ENCODE measurements around the gene P2RX1. TPM values are rescaled to one million over a fixed set of nuclear protein-coding genes. Genes with fewer than 3 reads are reported as not detected.

The P2RX1 gene
- total RNA-seq, 4 donors from 2014 or later, result 0.82 to 11.2 (median 7.0) TPM

DNA sequence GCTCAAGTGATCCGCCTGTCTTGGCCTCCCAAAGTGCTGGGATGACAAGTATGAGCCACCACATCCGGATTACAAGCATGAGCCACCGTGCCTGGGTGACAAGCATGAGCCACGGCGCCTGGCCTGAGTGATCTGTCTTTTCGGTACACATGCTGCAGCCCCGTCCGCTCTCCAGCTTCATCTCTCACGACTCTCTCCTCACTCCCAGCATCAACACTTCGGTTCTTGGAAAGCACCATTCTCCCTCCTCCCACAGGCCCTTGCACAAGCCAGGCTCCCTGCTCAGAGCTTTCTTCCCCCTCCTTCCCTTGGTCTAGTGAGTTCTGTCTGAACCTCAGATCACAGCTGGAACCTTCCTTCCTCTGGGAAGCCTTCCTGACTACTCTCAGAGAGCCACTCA lies 63.7 kb downstream of the P2RX1 start:
- no peaks in the 10 kb centered on the region for H3K9me3 ChIP-seq
- H3K4me3 ChIP-seq, result no peak overlapping the region
- intact Hi-C loops (cut with DNase I; ENCODE audit: low total_unique reads) (no loop called here), in situ Hi-C loops (cut with MboI; ENCODE audit: low pct_ligation_motif_present in 1 of 4, low pct_unique_long_range_greater_than_20kb in 1 of 4, low sequenced_read_pairs in 3 of 4) (no loop called here)
- no peaks in the 10 kb centered on the region for H3K36me3 ChIP-seq
- H3K27me3 ChIP-seq, result no peaks in the 10 kb centered on the region
- DNase-seq, result no peak
- WGBS, 2 donors (ENCODE audit: low coverage in 1 of 2), result 84% methylated on average over 10 of the region's 10 CpGs; no CpG with 5 or more reads in 1 of the 2 donors
- no peak overlapping the region for H3K27ac ChIP-seq
- TF ChIP-seq EP300 (IDR thresholded peaks at IDR 0.05; ENCODE audit: low read depth) (no peak), POLR2AphosphoS5 (IDR thresholded peaks at IDR 0.05) (no peak), POLR2A (IDR thresholded peaks at IDR 0.05) (no peak)
- TF ChIP-seq, protein P1, sequence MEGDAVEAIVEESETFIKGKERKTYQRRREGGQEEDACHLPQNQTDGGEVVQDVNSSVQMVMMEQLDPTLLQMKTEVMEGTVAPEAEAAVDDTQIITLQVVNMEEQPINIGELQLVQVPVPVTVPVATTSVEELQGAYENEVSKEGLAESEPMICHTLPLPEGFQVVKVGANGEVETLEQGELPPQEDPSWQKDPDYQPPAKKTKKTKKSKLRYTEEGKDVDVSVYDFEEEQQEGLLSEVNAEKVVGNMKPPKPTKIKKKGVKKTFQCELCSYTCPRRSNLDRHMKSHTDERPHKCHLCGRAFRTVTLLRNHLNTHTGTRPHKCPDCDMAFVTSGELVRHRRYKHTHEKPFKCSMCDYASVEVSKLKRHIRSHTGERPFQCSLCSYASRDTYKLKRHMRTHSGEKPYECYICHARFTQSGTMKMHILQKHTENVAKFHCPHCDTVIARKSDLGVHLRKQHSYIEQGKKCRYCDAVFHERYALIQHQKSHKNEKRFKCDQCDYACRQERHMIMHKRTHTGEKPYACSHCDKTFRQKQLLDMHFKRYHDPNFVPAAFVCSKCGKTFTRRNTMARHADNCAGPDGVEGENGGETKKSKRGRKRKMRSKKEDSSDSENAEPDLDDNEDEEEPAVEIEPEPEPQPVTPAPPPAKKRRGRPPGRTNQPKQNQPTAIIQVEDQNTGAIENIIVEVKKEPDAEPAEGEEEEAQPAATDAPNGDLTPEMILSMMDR (IDR thresholded peaks at IDR 0.05), result no peak
- no peaks in the 10 kb centered on the region for H3K4me1 ChIP-seq

DNA sequence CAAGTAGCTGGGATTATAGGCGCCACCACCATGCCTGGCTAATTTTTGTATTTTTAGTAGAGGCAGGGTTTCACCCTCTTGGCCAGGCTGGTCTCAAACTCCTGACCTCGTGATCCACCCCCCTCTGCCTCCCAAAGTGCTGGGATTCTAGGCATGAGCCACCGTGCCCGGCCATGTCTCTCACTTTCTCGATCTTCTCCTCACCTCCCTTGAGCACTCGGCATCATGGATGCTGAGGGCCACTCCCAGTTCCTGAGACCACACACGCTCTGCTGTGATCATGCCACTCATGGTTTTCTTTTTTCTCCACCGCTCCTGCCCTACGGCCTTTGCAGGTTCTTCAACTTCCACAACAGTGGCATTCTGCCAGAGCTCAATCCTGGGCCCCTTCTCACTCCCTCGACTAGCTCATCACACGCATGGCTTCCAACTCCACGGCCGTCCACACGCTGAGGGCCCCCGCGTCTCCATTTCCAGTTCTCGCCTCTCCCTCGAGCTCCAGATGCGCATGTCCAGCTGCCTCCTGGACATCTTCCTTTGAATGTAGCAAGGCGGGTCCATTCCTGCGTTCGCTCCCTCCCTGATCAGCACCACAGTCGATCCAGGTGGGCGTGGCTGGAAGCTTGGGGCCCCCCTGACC lies 64.7 kb downstream of the P2RX1 start:
- in situ Hi-C loops (cut with MboI; ENCODE audit: low pct_ligation_motif_present in 1 of 4, low pct_unique_long_range_greater_than_20kb in 1 of 4, low sequenced_read_pairs in 3 of 4) (no loop called here), intact Hi-C loops (cut with DNase I; ENCODE audit: low total_unique reads) (no loop called here)
- Histone ChIP-seq H3K36me3 (no peaks in the 10 kb centered on the region), H3K9me3 (no peaks in the 10 kb centered on the region), H3K27ac (no peak overlapping the region), H3K4me1 (peaks cover 0 to 2% (median 0%) of the 10 kb centered on the region in 4 donors), H3K27me3 (no peaks in the 10 kb centered on the region), H3K4me3 (no peak overlapping the region)
- DNase-seq, result no peak
- TF ChIP-seq POLR2AphosphoS5 (IDR thresholded peaks at IDR 0.05), result no peak
- no peak for TF ChIP-seq EP300 (IDR thresholded peaks at IDR 0.05; ENCODE audit: low read depth)
- TF ChIP-seq, protein P1 (IDR thresholded peaks at IDR 0.05), result no peak
- TF ChIP-seq POLR2A (IDR thresholded peaks at IDR 0.05), result no peak
- WGBS, 2 donors (ENCODE audit: low coverage in 1 of 2), result 86 to 94% methylated on average over 8 to 24 of the region's 24 CpGs

GRCh38 chr17:3848229-3848835 lies 67.9 kb downstream of the P2RX1 start:
- Histone ChIP-seq H3K36me3 (no peaks in the 10 kb centered on the region), H3K4me3 (no peak overlapping the region), H3K27me3 (no peaks in the 10 kb centered on the region), H3K4me1 (peaks cover 0 to 24% (median 13%) of the 10 kb centered on the region in 4 donors), H3K27ac (no peak overlapping the region), H3K9me3 (no peaks in the 10 kb centered on the region)
- WGBS, 2 donors (ENCODE audit: low coverage in 1 of 2), result 74 to 85% methylated on average over 3 to 9 of the region's 9 CpGs
- DNase-seq, result no peak
- TF ChIP-seq POLR2A (IDR thresholded peaks at IDR 0.05), result no peak
- TF ChIP-seq EP300 (IDR thresholded peaks at IDR 0.05; ENCODE audit: low read depth), result no peak
- intact Hi-C loops (cut with DNase I; ENCODE audit: low total_unique reads), result no loop called here
- in situ Hi-C loops (cut with MboI; ENCODE audit: low pct_ligation_motif_present in 1 of 4, low pct_unique_long_range_greater_than_20kb in 1 of 4, low sequenced_read_pairs in 3 of 4), result loop anchor here in 2 of 4 donors (25.0 kb wide), 1 partner anchor 111 kb away; no protein-coding TSS in a partner anchor

DNA sequence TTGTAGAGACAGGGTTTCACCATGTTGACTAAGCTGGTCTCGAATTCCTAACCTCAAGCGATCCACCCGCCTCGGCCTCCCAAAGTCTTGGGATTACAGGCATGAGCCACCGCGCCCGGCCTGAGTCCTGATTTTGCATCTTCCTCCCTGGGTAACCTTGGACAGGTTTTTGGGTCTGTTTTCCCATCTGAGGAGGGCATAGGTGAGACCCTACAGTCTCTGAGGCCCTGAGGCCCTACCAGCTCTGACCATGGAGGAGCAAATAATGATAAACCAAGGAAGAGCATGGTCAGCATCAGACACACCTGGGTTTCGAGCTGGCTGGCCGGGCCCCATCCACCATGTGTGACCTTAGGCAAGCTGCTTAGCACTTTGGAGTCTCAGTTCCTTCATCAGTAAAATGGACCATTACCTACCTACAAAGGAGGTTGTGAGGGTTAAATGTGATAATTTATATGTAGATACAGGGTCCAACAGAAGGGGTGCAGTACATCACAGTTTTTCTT lies 69.0 kb downstream of the P2RX1 start:
- no peak overlapping the region for H3K27ac ChIP-seq
- 93% methylated on average over 9 of the region's 9 CpGs; no CpG with 5 or more reads in 1 of the 2 donors for WGBS, 2 donors (ENCODE audit: low coverage in 1 of 2)
- intact Hi-C loops (cut with DNase I; ENCODE audit: low total_unique reads), result no loop called here
- no peaks in the 10 kb centered on the region for H3K9me3 ChIP-seq
- H3K36me3 ChIP-seq, result no peaks in the 10 kb centered on the region
- in situ Hi-C loops (cut with MboI; ENCODE audit: low pct_ligation_motif_present in 1 of 4, low pct_unique_long_range_greater_than_20kb in 1 of 4, low sequenced_read_pairs in 3 of 4), result loop anchor here in 2 of 4 donors (25.0 kb wide), 1 partner anchor 110 kb away; no protein-coding TSS in a partner anchor
- no peak overlapping the region for H3K4me3 ChIP-seq
- TF ChIP-seq POLR2AphosphoS5 (IDR thresholded peaks at IDR 0.05) (no peak), POLR2A (IDR thresholded peaks at IDR 0.05) (no peak), EP300 (IDR thresholded peaks at IDR 0.05; ENCODE audit: low read depth) (no peak)
- TF ChIP-seq, protein P1 (IDR thresholded peaks at IDR 0.05), result no peak
- H3K27me3 ChIP-seq, result no peaks in the 10 kb centered on the region
- no peak for DNase-seq
- H3K4me1 ChIP-seq, result peaks cover 0 to 25% (median 13%) of the 10 kb centered on the region in 4 donors

Other genes starting within 250 kb of the P2RX1 start
- gene TAX1BP3, start 247.9 kb downstream of the P2RX1 start, total RNA-seq, result 100 to 1,000 TPM; 129 to 451 (median 202) TPM
- 10 to 100 TPM in 2 of 4 donors, 1 to 10 TPM in 2; 3.0 to 24.4 (median 13.2) TPM for gene EMC6, start 247.7 kb downstream of the P2RX1 start, total RNA-seq
- 10 to 100 TPM in 1 of 4 donors, 1 to 10 TPM in 1, under 1 TPM in 2; 0.68 to 11.4 (median 2.1) TPM for gene P2RX5, start 220.3 kb downstream of the P2RX1 start, total RNA-seq
- gene HASPIN, start 192.6 kb downstream of the P2RX1 start, total RNA-seq, result 1 to 10 TPM in 1 of 4 donors, under 1 TPM in 2, not detected in 1; 0.14 to 2.4 (median 0.64) TPM
- gene ITGAE, start 115.3 kb downstream of the P2RX1 start, total RNA-seq, result 10 to 100 TPM in 2 of 4 donors, 1 to 10 TPM in 2; 2.8 to 23.1 (median 14.5) TPM
- gene NCBP3, start 70.2 kb downstream of the P2RX1 start, total RNA-seq, result 10 to 100 TPM; 28.9 to 55.6 (median 45.8) TPM
- gene CAMKK1, start 23.4 kb downstream of the P2RX1 start, total RNA-seq, result 10 to 100 TPM in 1 of 4 donors, 1 to 10 TPM in 3; 2.9 to 31.0 (median 5.0) TPM
- 100 to 1,000 TPM; 142 to 300 (median 208) TPM for gene ATP2A3, start 48.0 kb upstream of the P2RX1 start, total RNA-seq
- gene ZZEF1, start 226.6 kb upstream of the P2RX1 start, total RNA-seq, result 100 to 1,000 TPM; 347 to 721 (median 368) TPM
- 10 to 100 TPM in 3 of 4 donors, 1 to 10 TPM in 1; 5.8 to 34.4 (median 26.3) TPM for gene CYB5D2, start 226.7 kb upstream of the P2RX1 start, total RNA-seq